ENCODE data around the gene TRAPPC2L. TPM values are rescaled to one million over a fixed set of nuclear protein-coding genes. Genes with fewer than 3 reads are reported as not detected.

TRAPPC2L gene
- total RNA-seq, 2 experiments from 2014 or later: 27.6 to 44.9 TPM

- Histone ChIP-seq H3K4me1 (ENCODE audit: insufficient read depth, low read length, poor library complexity, severe bottlenecking) (no peaks in the 10 kb centered on the region), H3K79me2 (ENCODE audit: insufficient read depth, low read depth, low read length) (no peaks in the 10 kb centered on the region), H4K20me1 (ENCODE audit: insufficient read depth, low read length) (no peaks in the 10 kb centered on the region), H3K27ac (ENCODE audit: low read depth, low read length, poor library complexity, severe bottlenecking) (no peak overlapping the region), H3K4me2 (ENCODE audit: low read length) (no peak overlapping the region), H3K4me3 (ENCODE audit: low read depth, low read length, poor library complexity, severe bottlenecking) (no peak overlapping the region), H3K9me3 (ENCODE audit: low read length) (no peaks in the 10 kb centered on the region), H3K9me2 (ENCODE audit: insufficient read depth, low read length) (no peaks in the 10 kb centered on the region), H3K36me3 (ENCODE audit: insufficient read depth, low read length) (no peaks in the 10 kb centered on the region), H2AFZ (ENCODE audit: low read length) (no peak overlapping the region)
- intact Hi-C loops (cut with micrococcal nuclease; ENCODE audit: unreplicated experiment): no loop called here
- ChIA-PET POLR2A (interaction anchor here (0.5 kb wide), 1 partner anchor 314 kb away, joined by 5 read pairs; no protein-coding TSS in a partner anchor), CTCF (ENCODE audit: unreplicated experiment) (no interaction called here)
- TF ChIP-seq EZH2phosphoT487 (IDR thresholded peaks at IDR 0.05; ENCODE audit: borderline replicate concordance, low read depth, low read length): no peak
- no peak for TF ChIP-seq CTCF (conservative IDR thresholded peaks at IDR 0.05; ENCODE audit: low read length)
- no TSS peak for BruUV-seq (replicated peaks)
- DNase-seq (ENCODE audit: low spot score): no peak
These were observed 22.2 kb downstream of the TRAPPC2L start for GRCh38 chr16:88878967-88879787.

- no peaks in the 10 kb centered on the region for H3K36me3 ChIP-seq (ENCODE audit: insufficient read depth, low read length)
- BruUV-seq (replicated peaks): no TSS peak
These were observed 22.8 kb downstream of the TRAPPC2L start for GRCh38 chr16:88879788-88880055.

More at GRCh38 chr16:88879788-88880055, 22.8 kb downstream of the TRAPPC2L start:
- H3K9me2 ChIP-seq (ENCODE audit: insufficient read depth, low read length): no peaks in the 10 kb centered on the region
- DNase-seq (ENCODE audit: low spot score): no peak
- no peak overlapping the region for H3K4me2 ChIP-seq (ENCODE audit: low read length)
- no peak overlapping the region for H3K27ac ChIP-seq (ENCODE audit: low read depth, low read length, poor library complexity, severe bottlenecking)
- intact Hi-C loops (cut with micrococcal nuclease; ENCODE audit: unreplicated experiment): no loop called here
- no peaks in the 10 kb centered on the region for H3K4me1 ChIP-seq (ENCODE audit: insufficient read depth, low read length, poor library complexity, severe bottlenecking)
- H4K20me1 ChIP-seq (ENCODE audit: insufficient read depth, low read length): no peaks in the 10 kb centered on the region
- no peaks in the 10 kb centered on the region for H3K79me2 ChIP-seq (ENCODE audit: insufficient read depth, low read depth, low read length)
- no peaks in the 10 kb centered on the region for H3K9me3 ChIP-seq (ENCODE audit: low read length)
- CTCF ChIA-PET (ENCODE audit: unreplicated experiment): no interaction called here
- no peak overlapping the region for H3K4me3 ChIP-seq (ENCODE audit: low read depth, low read length, poor library complexity, severe bottlenecking)
- no peak for TF ChIP-seq CTCF (conservative IDR thresholded peaks at IDR 0.05; ENCODE audit: low read length)
- TF ChIP-seq EZH2phosphoT487 (IDR thresholded peaks at IDR 0.05; ENCODE audit: borderline replicate concordance, low read depth, low read length): no peak
- H2AFZ ChIP-seq (ENCODE audit: low read length): no peak overlapping the region
- POLR2A ChIA-PET: interaction anchor here (0.5 kb wide), 1 partner anchor 313 kb away, joined by 5 read pairs; no protein-coding TSS in a partner anchor
